ENCODE results near the gene DEK. TPM values are rescaled to one million over a fixed set of nuclear protein-coding genes. Genes with fewer than 3 reads are reported as not detected.

Gene DEK
- total and polyA plus RNA-seq, 9 donors: 54.1 to 143 (median 78.9) TPM

DNA sequence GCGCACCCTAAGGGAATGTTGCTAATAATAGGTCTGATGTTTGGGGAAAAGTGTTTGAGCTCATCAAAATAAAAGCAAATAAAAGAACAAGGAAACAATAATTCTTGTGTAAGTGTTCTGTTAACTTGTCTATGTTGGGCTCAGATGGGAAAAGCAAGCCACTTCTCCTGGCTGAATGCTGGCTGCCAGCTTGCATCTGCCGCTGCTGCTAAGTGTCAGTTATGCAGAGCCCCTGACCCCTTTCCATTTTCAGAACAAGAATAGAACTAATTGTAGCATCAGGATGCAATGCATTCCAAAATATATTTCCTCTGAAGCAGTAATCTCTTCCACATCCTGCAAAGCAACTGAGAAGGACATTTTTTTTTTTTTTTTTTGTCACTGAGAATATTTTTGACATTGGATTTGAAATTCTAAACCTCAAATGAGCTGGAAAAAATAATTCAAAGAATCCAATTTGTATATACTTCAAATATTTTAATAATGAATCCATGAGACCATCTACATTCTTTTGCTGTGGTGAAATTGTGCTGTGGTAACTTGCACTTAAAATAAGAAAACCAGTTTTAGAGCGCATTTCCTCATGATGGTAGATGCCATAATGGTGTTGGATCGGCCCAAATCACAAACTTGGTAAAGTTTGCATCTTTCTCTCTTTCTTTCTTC is 43.9 kb upstream of the DEK start:
- H3K9me3 ChIP-seq: no peaks in the 10 kb centered on the region
- WGBS, 3 donors: 65 to 71% (median 67%) methylated on average over 4 of the region's 4 CpGs
- H3K36me3 ChIP-seq: no peaks in the 10 kb centered on the region
- intact Hi-C loops (cut with DNase I): no loop called here
- no peaks in the 10 kb centered on the region for H3K4me1 ChIP-seq (ENCODE audit: insufficient read depth)
- no peak overlapping the region for H3K4me3 ChIP-seq
- H3K27me3 ChIP-seq: no peaks in the 10 kb centered on the region
- no peak for DNase-seq
- H3K27ac ChIP-seq: no peak overlapping the region
- TF ChIP-seq, protein P1, sequence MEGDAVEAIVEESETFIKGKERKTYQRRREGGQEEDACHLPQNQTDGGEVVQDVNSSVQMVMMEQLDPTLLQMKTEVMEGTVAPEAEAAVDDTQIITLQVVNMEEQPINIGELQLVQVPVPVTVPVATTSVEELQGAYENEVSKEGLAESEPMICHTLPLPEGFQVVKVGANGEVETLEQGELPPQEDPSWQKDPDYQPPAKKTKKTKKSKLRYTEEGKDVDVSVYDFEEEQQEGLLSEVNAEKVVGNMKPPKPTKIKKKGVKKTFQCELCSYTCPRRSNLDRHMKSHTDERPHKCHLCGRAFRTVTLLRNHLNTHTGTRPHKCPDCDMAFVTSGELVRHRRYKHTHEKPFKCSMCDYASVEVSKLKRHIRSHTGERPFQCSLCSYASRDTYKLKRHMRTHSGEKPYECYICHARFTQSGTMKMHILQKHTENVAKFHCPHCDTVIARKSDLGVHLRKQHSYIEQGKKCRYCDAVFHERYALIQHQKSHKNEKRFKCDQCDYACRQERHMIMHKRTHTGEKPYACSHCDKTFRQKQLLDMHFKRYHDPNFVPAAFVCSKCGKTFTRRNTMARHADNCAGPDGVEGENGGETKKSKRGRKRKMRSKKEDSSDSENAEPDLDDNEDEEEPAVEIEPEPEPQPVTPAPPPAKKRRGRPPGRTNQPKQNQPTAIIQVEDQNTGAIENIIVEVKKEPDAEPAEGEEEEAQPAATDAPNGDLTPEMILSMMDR (IDR thresholded peaks at IDR 0.05): no peak
- TF ChIP-seq POLR2A (IDR thresholded peaks at IDR 0.05): no peak
- TF ChIP-seq EP300 (IDR thresholded peaks at IDR 0.05): no peak

DNA sequence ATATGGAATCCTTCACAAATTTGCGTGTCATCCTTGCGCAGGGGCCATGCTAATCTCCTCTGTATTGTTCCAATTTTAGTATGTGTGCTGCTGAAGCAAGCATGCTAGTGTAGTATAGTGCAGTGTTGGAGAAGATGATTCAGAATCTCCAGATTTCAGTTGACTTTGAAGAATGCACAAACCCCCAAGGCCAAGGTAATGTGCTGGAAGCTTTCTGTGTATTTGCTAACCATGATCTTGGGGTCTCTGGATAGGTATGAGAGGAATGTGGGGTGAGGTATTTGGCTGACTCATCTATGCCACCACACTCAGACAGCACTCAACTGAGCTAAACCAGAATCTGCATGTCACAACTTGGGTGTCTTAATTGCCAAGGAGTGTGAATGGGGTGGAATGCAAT is 42.6 kb upstream of the DEK start:
- Histone ChIP-seq H3K27ac (no peak overlapping the region), H3K9me3 (no peaks in the 10 kb centered on the region), H3K27me3 (no peaks in the 10 kb centered on the region), H3K4me1 (ENCODE audit: insufficient read depth) (no peaks in the 10 kb centered on the region), H3K36me3 (no peaks in the 10 kb centered on the region), H3K4me3 (no peak overlapping the region)
- no peak for DNase-seq
- TF ChIP-seq, protein P1 (IDR thresholded peaks at IDR 0.05): no peak
- TF ChIP-seq POLR2A (IDR thresholded peaks at IDR 0.05) (no peak), EP300 (IDR thresholded peaks at IDR 0.05) (no peak)
- intact Hi-C loops (cut with DNase I): no loop called here
- WGBS, 3 donors: 82 to 88% (median 88%) methylated on average over 2 of the region's 2 CpGs

- Histone ChIP-seq H3K9me3 (no peaks in the 10 kb centered on the region), H3K27ac (no peak overlapping the region), H3K4me1 (ENCODE audit: insufficient read depth) (no peaks in the 10 kb centered on the region), H3K36me3 (no peaks in the 10 kb centered on the region), H3K4me3 (no peak overlapping the region), H3K27me3 (no peaks in the 10 kb centered on the region)
- intact Hi-C loops (cut with DNase I): no loop called here
- TF ChIP-seq POLR2A (IDR thresholded peaks at IDR 0.05) (no peak), EP300 (IDR thresholded peaks at IDR 0.05) (no peak)
- TF ChIP-seq, protein P1 (IDR thresholded peaks at IDR 0.05): no peak
- 75 to 79% (median 75%) methylated on average over 8 of the region's 8 CpGs for WGBS, 3 donors
- no peak for DNase-seq
Measured at GRCh38 chr6:18302561-18303439, 38.5 kb upstream of the DEK start.

- intact Hi-C loops (cut with DNase I): no loop called here
- 68 to 73% (median 70%) methylated on average over 6 of the region's 6 CpGs for WGBS, 3 donors
- no peak for DNase-seq
Measured at GRCh38 chr6:18293076-18293904, 29.0 kb upstream of the DEK start.

More at GRCh38 chr6:18293076-18293904, 29.0 kb upstream of the DEK start:
- TF ChIP-seq EP300 (IDR thresholded peaks at IDR 0.05) (no peak), POLR2A (IDR thresholded peaks at IDR 0.05) (no peak)
- TF ChIP-seq, protein P1 (IDR thresholded peaks at IDR 0.05): no peak
- H3K4me3 ChIP-seq: no peak overlapping the region
- no peaks in the 10 kb centered on the region for H3K4me1 ChIP-seq (ENCODE audit: insufficient read depth)
- H3K27me3 ChIP-seq: no peaks in the 10 kb centered on the region
- no peaks in the 10 kb centered on the region for H3K9me3 ChIP-seq
- no peaks in the 10 kb centered on the region for H3K36me3 ChIP-seq
- no peak overlapping the region for H3K27ac ChIP-seq
